Fibroblast of lung (primary cell): ENCODE measurements around the gene AFF2. TPM values are rescaled to one million over a fixed set of nuclear protein-coding genes. Genes with fewer than 3 reads are reported as not detected.
A peak's percentile ranks its signal among the peaks of the same experiment; 100 is the strongest.

Experiments
- DNase-seq, 2 donors: peaks; one replicate each; pipeline versions ENCODE4 v3.0.0 to v3.0.0-alpha.2; 2010; ENCODE audit warnings: low read depth in 2 of 2
- H2AFZ ChIP-seq: 2 replicates; pipeline ENCODE4 v1.5.1; 2012; ENCODE audit warnings: low read length, control low read depth, inconsistent platforms
- H3K27ac ChIP-seq: 2 replicates; pipeline ENCODE4 v1.5.1; 2011; ENCODE audit warnings: low read length, control low read depth; ENCODE audit not compliant: insufficient read depth
- H3K27me3 ChIP-seq: 2 replicates; pipeline ENCODE4 v1.5.1; 2011; ENCODE audit warnings: mild to moderate bottlenecking, low read length; ENCODE audit not compliant: control insufficient read depth, insufficient read depth
- H3K36me3 ChIP-seq: 2 replicates; pipeline ENCODE4 v1.5.1; 2011; ENCODE audit warnings: low read length; ENCODE audit not compliant: control insufficient read depth, insufficient read depth
- H3K4me1 ChIP-seq: 2 replicates; pipeline ENCODE4 v1.5.1; 2011; ENCODE audit warnings: low read length; ENCODE audit not compliant: control insufficient read depth, insufficient read depth; ENCODE audit errors: extremely low read depth
- H3K4me2 ChIP-seq: 2 replicates; pipeline ENCODE4 v1.5.1; 2011; ENCODE audit warnings: low read length, control low read depth; ENCODE audit not compliant: insufficient read depth; ENCODE audit errors: extremely low read depth
- H3K4me3 ChIP-seq, 4 experiments: fragments of 200-600 bp in 1 of 4; sonication (generic) in 1 of 4; replicated peaks in 1 of 4; 2 replicates each; pipeline ENCODE4 v1.5.1; 2011 to 2016; ENCODE audit warnings: low read length in 4 of 4, low read depth in 3 of 4, mild to moderate bottlenecking in 3 of 4, control low read depth in 2 of 4, inconsistent platforms in 1 of 4, mixed read lengths in 1 of 4; ENCODE audit not compliant: insufficient read depth in 1 of 4; ENCODE audit errors: control extremely low read depth in 1 of 4
- H3K79me2 ChIP-seq: 2 replicates; pipeline ENCODE4 v1.5.1; 2012; ENCODE audit warnings: mild to moderate bottlenecking, low read length, inconsistent platforms; ENCODE audit not compliant: control insufficient read depth, insufficient read depth
- H3K9ac ChIP-seq: 2 replicates; pipeline ENCODE4 v1.5.1; 2011; ENCODE audit warnings: mild to moderate bottlenecking, low read length, control low read depth; ENCODE audit not compliant: insufficient read depth
- H3K9me3 ChIP-seq: 2 replicates; pipeline ENCODE4 v1.5.1; 2012; ENCODE audit warnings: low read depth, low read length; ENCODE audit not compliant: control insufficient read depth, insufficient read depth
- H4K20me1 ChIP-seq: 2 replicates; pipeline ENCODE4 v1.5.1; 2011; ENCODE audit warnings: low read length; ENCODE audit not compliant: control insufficient read depth, insufficient read depth; ENCODE audit errors: extremely low read depth
- CTCF ChIP-seq, 2 donors: IDR thresholded peaks in 1 of 2; conservative IDR thresholded peaks in 1 of 2; 1 replicate in 1 of 2; 2 replicates in 1 of 2; pipeline ENCODE4 v1.5.1; 2011 to 2012; ENCODE audit warnings: low read length in 2 of 2, control low read depth in 1 of 2, inconsistent platforms in 1 of 2, low read depth in 1 of 2, mild to moderate bottlenecking in 1 of 2
- EZH2 ChIP-seq: IDR thresholded peaks from 2 replicates; pipeline ENCODE4 v1.5.1; 2012; ENCODE audit warnings: low read length, control low read depth, mild to moderate bottlenecking; ENCODE audit errors: missing control alignments
- polyA plus RNA-seq, 2 donors: library from polyadenylated mRNA; depleted of rRNA in 1 of 2; stranded (reverse) in 1 of 2; unstranded in 1 of 2; fragments of >200 nt; gene quantifications; 2 replicates each; pipeline ENCODE4 v1.2.1, GENCODE V29; 2011 to 2012; ENCODE audit warnings: missing spikeins in 1 of 2
- total RNA-seq: library from RNA; depleted of rRNA; stranded (reverse); fragments of >200 nt; gene quantifications from 2 replicates; pipeline ENCODE4 v1.2.1, GENCODE V29; 2014

The AFF2 gene
- total and polyA plus RNA-seq, 2 donors (not counting 1 experiment from before 2014, with no cell fraction given) = under 0.01 to 0.05 TPM

- H2AFZ ChIP-seq = no peak overlapping the region
- H3K27me3 ChIP-seq = no peaks in the 10 kb centered on the region
- TF ChIP-seq CTCF (conservative IDR thresholded peaks at IDR 0.05 in 1 of 2, IDR thresholded peaks at IDR 0.05 in 1 of 2; ENCODE audit: low read depth in 1 of 2, low read length in 2 of 2) (no peak), EZH2 (no peak)
- no peak overlapping the region for H3K27ac ChIP-seq
- no peaks in the 10 kb centered on the region for H3K79me2 ChIP-seq
- H3K4me3 ChIP-seq = no peak overlapping the region
- H4K20me1 ChIP-seq = no peaks in the 10 kb centered on the region
- H3K4me2 ChIP-seq = no peak overlapping the region
- no peaks in the 10 kb centered on the region for H3K4me1 ChIP-seq
- H3K9me3 ChIP-seq = no peaks in the 10 kb centered on the region
- no peak for DNase-seq
- H3K36me3 ChIP-seq = no peaks in the 10 kb centered on the region
- no peak overlapping the region for H3K9ac ChIP-seq
Observed at GRCh38 chrX:148794350-148794749, 293.9 kb downstream of the AFF2 start.

GRCh38 chrX:148804579-148805355 is 304.4 kb downstream of the AFF2 start:
- H2AFZ ChIP-seq = no peak overlapping the region
- H3K27ac ChIP-seq = no peak overlapping the region
- H3K79me2 ChIP-seq = no peaks in the 10 kb centered on the region
- peak in 1 of 2 donors; percentile 14 for DNase-seq
- no peak overlapping the region for H3K4me2 ChIP-seq
- H3K36me3 ChIP-seq = no peaks in the 10 kb centered on the region
- H3K27me3 ChIP-seq = no peaks in the 10 kb centered on the region
- TF ChIP-seq CTCF (conservative IDR thresholded peaks at IDR 0.05 in 1 of 2, IDR thresholded peaks at IDR 0.05 in 1 of 2; ENCODE audit: low read depth in 1 of 2, low read length in 2 of 2) (no peak), EZH2 (no peak)
- H4K20me1 ChIP-seq = no peaks in the 10 kb centered on the region
- H3K4me3 ChIP-seq = no peak overlapping the region
- H3K9me3 ChIP-seq = no peaks in the 10 kb centered on the region
- no peaks in the 10 kb centered on the region for H3K4me1 ChIP-seq
- H3K9ac ChIP-seq = no peak overlapping the region

- Histone ChIP-seq H4K20me1 (no peaks in the 10 kb centered on the region), H3K4me1 (no peaks in the 10 kb centered on the region), H3K4me2 (no peak overlapping the region), H3K9ac (no peak overlapping the region), H3K4me3 (no peak overlapping the region), H3K79me2 (no peaks in the 10 kb centered on the region), H3K36me3 (no peaks in the 10 kb centered on the region), H2AFZ (no peak overlapping the region), H3K27me3 (no peaks in the 10 kb centered on the region), H3K27ac (no peak overlapping the region), H3K9me3 (no peaks in the 10 kb centered on the region)
- no peak for DNase-seq
- TF ChIP-seq EZH2 (no peak), CTCF (conservative IDR thresholded peaks at IDR 0.05 in 1 of 2, IDR thresholded peaks at IDR 0.05 in 1 of 2; ENCODE audit: low read depth in 1 of 2, low read length in 2 of 2) (no peak)
Observed at GRCh38 chrX:148806145-148806870, 305.9 kb downstream of the AFF2 start.
